ENCODE data around the gene UBE2G2.

GRCh38 chr21:44790368-44790767 lies 11.3 kb downstream of the UBE2G2 start:
- TF ChIP-seq EZH2 (IDR thresholded peaks at IDR 0.05; ENCODE audit: insufficient read depth, poor library complexity, severe bottlenecking), result no peak
- no peak for TF ChIP-seq EZH2phosphoT487 (IDR thresholded peaks at IDR 0.05; ENCODE audit: insufficient read depth, low read depth)
